DMS53 treated with DMSO at 0.1 percent for 48 hours (cell line): ENCODE results near the gene RNF166.

Experiments
- DNase-seq: peaks from one replicate; lab custom pipeline; 2025; ENCODE audit not compliant: unreplicated experiment; lab: John Stamatoyannopoulos, UW

RNF166 gene, protein sequence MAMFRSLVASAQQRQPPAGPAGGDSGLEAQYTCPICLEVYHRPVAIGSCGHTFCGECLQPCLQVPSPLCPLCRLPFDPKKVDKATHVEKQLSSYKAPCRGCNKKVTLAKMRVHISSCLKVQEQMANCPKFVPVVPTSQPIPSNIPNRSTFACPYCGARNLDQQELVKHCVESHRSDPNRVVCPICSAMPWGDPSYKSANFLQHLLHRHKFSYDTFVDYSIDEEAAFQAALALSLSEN

DNA sequence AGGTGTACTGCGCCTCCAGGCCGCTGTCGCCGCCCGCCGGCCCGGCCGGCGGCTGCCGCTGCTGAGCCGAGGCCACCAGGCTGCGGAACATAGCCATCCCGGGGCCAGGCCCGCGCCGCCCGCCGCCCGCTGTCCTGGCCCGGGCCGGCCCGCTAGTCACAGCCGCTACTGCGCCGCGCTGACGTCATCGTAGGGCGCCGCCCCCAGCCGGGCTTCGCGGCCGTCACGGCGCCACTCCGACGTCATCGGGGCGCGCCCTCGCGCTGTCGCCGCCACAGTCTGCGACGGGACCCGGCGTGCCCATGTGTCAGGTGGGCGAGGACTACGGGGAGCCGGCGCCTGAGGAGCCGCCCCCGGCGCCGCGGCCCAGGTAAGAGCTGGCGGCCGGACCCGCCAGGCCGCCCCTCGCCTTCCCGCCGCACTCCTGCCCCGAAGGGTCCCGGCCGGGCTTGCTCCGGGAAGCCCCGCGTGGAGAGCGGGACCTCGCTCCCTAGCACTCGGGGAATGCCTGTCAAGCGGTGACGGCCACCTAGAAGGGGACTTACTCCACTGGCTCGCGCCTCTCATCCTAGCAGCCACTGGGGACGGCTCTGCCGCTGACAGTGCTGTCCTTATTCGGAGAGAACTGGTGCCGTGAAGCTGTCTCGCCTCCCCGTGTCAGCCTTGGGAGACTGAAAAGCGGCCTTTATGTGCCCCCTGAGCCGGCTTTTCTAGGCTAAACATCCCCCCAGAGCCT lies at the start of gene RNF166, which contains the start of gene CTU2:
Gene RNF166, minus strand, starts transcription at position 180 of the 736 bp plus-strand sequence. Its CDS starts 83 bp downstream, at position 97.
Gene CTU2, plus strand, starts transcription at position 275 of the 736 bp plus-strand sequence. Its CDS starts 28 bp downstream, at position 303.
- peak; percentile 35 for DNase-seq

DNA sequence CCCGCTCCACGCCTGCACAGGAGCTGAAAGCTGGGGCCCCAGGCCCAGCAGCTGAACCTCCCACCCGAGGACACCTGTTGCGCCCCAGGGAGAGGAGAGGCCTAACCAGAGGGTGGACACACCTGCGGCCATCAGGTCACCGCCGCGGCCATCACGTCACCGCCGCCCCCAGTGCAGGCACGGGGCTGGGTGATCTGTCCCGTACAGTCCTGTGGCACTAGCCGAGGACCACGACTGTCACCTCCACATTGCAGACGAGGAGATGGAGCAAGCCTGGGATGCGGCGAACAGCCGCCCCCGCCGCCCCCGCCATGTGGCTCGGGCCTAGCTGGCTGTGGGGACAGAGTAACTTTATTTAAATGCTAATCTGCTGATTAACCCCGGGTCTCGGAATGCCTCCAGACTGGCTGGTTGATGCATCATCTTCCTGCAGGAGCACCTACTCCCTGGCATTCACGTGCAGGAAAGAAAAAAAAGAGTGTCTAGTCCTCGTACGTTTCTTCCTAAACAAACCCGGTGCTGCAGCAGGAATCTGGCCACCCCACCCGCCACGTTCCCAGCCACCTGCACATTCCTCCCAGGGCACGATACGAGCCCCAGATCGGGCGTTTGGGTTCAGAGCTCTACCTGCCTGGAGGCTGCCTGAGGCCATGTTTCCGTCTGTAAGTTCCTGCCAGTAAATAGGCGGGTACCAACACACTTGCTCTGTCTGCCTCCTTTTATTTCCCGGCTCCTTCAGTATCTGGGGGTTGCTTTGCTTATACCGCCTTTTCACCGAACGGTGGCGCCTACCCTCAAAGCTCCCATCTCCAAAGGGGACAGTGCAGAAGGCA lies 48.9 kb upstream of the RNF166 start:
- no peak for DNase-seq

DNA sequence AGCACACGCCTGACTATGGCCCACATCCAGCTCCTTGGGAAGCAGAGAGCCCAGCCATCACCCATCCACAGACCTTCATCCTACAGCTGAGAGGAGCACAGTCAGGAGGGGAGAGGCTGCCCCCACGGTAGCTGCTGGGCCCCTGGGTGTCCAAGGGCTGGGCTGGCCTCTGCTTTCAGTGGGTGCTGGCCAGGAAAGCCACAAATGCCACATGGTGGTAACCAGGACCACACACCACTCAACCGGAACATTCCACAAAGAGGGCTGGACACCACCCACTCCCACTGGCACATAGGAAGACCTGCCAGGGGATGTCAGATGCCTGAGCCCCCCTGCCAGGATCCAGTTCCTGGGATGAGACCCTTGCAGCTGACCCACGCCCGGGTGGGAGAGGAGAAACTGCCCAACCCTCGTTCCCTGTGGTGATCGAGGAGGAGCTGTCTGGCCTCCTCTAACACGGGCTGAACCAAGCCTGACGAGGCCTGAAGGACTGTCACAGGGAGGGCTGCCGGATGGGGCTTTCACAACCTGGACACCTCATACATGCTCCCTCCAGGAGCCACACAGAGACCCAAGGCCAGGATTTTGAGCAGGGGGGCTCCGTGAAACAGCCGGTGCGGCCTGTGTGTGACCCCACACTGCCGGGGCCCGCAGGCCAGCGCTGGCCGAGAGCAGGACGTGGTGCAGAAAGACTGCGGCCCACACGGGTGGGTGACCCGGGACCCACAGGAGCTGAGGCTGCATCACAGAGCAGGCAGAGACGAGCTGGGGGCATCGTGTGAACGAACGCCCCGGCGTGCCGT lies 48.1 kb upstream of the RNF166 start:
- DNase-seq: no peak

DNA sequence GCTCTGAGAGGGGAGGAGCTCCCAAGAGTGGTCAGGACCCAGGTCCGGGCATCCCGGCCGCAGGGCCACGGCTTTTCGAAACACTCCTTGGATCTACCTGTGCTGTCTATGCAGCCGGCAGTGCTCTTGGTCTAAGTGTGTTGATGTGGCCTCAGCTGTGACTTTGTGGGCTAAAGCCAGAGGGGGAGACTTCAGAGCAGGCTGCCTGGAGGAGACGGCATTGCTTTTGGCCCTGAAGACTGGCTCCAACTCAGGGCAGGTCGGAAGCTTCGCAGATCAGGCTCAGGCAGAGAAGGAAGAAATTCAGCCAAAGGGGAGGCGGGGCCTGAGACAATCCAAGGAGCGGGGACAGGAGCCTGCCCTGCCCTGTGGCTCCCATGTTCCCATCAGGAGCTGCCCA lies 47.4 kb upstream of the RNF166 start:
- DNase-seq: no peak

DNA sequence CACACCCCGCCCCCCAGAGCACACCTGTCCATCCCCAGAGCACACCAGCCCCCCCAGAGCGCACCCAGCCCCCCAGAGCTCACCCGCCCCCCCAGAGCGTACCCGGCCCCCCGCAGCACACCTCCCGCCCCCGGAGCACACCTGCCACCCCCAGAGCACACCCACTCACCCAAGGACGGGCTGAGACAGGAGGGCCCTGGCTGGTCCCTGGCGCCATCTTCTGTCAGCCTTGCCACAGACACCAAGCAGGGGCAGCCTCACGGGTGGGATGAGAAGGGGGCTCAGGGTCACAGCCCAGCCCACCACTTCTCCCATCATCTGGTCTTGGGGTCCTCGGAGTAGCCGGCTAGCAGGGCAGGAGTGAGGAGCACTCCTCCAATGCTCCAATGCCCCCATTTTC lies 47.0 kb upstream of the RNF166 start:
- no peak for DNase-seq

DNA sequence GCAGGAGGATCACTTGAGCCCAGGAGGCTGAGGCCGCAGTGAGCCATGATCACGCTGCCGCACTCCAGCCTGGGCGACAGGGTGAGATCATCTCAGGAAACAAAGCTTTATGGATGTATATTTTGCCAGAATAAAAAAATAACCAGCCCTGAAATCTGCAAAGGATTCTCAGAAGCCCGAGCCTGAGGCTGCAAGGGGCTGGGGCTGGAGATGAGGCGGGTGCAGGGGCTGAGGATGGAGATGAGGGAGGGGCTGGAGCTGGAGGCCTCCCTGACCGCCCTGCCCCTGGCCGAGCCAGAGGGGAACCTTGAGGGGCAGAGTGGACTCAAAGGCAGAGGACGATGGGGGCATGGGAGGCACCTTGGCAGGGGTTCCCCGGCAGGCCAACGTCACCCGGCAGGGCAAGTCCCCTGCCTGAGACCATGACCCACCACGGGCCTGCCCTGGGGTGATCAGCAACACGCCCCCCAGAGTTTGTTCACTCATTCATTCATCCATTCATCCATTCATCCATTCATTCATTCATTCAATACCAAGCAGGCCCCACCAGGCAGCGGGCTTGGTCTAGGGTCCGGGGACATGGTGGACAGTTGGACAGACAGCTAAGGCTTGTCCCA lies 46.3 kb upstream of the RNF166 start:
- DNase-seq: no peak

DNA sequence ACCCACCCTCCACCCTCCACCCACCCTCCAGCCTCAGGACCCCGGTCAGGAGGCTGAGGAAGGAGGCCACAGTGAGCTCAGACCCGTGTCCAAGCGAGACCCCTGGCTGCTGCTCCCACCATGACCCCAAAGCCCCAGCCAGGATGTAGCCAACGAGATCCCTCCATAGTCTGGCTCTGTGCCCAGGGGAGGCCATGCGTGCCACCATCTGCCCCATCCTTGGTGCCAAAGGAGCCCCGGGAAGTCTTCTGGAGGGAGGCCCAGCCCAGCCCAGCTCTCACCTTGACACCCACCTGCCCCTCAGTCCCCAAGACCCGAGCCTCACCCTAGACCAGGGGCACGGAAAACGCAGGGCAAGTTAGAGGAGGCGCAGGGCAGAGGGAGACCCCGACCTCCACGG lies 44.6 kb upstream of the RNF166 start:
- no peak for DNase-seq

DNA sequence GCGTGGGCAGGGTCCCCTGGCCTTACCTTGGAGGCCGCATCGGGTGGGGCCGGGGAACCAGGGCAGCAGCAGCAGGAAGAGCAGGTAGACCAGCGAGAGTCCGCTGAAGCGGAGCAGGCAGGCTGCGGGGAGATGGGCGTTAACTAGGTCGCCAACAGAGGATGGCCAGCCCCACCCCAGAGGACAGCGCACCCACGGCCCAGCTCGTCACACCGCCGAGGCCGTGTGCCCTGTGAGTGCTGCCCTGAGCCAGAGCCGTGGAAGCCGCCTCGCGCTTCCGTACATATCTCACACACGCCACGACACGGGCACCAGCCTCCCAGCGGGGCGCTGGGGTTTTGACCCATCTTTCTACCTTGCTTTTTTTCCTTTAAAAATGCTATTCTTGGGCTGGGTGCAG lies 43.1 kb upstream of the RNF166 start:
- no peak for DNase-seq

DNA sequence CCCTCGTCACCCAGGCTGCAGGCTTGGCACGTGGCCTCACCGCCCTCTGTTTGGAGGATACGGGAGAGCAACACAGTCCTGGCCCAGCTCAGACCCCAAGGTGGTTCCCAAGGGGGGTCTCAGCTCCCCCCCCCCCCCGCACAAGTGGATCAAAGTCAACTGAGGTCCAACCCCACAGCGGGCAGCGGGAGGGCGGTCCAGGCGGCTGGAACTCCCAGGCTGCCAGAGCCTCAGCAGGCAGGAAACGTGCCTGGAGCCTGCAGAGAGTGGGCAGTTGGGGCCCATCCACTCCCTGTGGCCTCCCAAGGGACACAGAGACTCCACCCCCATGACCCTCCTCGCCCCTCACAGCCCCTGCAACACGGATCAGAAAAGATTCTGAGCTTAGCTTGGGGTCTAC lies 42.2 kb upstream of the RNF166 start:
- DNase-seq: no peak

DNA sequence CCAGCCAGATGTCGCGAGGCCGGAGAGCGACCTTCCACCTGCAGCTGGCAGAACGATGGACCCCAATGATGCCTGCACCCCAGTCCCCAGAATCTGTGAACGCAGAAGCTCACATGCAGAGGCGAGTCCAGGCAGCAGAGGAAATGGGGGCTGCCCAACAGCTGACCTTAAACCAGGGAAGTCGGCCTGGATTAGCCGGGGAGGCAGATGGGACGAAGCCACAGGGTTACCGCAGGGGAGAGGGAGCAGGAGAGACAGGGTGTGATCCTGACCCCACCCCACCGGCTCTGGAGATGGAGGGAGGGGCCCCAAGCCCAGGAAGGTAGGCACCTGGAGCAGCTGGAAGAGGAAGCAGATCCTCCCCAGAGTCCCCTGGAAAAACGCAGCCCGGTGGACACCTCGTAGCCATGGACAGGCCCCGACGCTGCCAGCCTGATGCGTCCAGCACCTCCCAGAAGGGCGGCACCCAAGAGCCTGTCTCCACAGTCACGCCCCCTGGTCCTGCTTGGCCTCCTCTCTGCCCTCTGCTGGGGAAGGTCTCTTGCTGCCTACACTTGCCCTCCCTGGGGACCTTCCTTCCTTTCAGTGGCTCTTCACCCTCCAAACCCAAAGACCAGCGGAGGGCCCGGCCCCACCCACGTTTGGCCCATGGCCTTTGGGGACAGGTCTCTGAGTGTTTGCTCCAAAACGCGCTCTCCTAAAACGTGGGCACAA lies 41.5 kb upstream of the RNF166 start:
- DNase-seq: peak; percentile 4

DNA sequence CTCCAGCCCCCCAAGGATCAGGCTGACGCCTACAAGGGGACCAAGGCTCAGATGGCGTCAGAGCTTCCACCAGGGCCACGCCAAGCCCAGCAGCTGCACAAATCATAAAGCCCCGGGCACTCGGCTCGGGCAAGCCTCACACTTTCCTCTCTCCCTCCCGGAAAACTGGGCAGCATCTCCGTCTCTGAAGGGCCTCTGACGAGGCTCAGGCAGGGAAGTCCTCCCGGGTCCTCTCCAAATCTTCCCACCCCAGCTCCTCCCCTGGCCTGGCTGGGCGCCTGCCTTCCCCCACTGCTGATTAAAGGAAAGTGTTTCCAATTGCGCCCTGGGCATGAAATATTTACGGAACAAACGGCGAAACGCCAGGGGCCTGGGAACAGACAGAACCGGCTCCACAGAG lies 40.3 kb upstream of the RNF166 start:
- no peak for DNase-seq

DNA sequence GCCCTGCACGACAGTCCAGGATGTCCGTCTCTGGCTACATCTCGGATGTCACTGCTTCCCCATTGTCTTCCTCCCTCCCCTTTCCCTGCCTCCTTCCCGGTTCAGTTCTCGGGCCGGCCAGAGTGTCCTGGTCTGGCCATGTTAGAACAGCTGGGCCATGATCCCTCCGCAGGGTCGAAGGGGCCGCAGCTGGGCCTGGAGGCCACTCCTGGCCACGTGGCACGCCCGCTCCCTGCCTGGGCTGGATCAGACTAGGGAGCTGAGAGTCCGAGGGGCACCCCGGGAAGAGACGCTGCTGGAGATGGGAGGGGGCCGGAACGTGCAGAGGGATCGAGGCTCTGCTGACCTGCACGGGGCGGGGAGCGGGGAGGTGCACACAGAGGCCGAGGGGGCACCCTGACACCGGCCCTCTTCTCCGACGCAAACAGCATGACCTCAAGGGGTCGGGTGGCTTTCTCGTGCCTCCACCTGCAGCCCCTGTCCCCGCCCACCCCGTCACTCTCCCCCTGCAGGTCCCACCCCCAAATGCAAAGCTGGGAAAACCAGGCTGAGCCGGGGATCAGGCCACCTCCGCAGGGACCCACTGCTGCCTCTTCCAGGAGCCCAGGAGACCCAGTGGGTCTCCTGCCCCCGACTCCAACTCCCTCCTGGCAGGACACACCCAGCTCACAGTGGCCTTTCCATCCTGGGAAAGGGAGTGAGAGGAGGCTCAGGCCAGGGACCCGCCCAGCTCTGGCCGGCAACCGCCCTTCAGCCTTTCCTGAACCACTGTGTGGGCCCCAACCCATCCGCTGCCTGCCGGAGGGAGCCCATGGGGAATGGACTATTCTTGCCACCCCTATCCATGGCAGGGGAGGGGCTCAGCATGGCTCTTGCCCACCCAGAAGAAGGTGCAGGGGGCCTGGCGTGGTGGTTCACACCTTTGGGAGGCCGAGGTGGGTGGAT lies 38.6 kb upstream of the RNF166 start:
- DNase-seq: no peak

DNA sequence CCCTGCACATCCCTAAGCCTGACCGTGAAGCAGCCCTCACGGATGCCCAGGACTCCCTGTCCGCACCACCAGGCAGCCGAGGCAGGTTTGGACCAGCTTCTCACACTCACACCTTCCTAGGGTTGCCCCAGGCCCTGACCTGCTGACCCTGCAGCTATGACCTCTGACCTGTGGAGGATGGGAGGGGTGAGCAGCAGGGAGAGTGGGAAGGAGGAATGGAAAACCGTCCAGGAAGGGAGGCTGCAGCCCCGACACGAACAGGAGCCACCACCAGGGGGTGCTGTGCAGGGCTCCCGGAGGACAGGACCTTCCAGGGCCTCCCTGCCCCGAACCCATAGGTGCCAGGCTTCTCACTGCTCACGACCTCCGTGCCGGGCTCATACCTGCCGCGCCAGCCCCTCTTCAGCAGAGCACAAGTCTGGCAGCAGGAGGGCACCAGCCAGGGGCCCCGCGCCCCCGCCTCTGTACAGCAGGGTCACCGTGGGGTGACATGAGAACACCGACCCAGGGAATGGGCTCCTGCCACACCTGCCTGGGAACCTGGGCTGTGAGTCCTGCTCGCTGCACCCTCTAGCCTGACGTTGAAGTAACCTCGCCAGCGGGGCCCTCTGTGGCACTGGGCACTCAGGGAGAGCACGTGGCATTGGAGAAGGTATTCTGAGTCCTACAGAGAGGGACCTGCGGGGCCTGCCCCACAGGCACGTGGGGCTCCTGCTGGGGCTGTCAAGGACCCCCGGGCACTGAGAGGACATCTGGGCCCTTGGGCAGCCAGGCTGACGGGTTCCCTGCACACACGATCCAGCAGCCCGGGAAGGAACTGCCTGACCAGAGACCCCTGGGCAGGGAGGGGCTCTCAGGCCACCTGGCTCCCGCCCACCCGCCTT lies 37.7 kb upstream of the RNF166 start:
- DNase-seq: peak; percentile 44

DNA sequence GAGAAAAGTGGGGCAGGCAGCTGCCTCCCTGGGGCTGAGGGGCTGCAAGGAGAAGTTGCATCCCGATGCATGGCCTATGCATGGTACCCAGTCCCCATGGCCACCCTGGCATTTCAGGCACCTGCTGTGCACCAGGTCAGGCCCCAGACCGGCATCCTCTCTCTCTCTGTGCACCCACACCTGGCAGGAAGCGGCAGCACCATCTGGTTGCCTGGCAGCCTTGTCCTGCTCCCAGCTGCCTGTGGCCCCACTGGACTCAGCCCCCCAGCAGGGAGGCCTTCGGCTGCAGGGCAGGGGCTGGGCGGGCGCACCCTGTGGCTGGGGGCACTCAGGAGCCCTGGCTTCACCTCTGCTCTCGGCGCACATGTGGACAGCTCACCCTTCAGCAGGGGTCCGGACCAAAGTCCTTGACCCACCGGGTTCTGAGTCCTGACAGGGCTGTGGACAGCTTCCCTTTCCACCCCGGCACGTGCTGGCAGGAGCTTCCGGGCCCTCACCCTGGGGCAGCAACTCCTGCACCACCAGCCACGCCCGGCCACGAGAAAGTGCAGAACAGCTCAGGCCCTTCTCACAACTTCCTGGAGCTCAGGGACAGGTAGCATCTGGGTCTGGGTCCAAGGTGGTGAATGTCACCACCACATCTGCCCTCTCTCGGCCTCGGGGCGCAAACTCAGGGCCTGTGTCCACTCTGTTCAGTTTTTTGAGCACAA lies 36.8 kb upstream of the RNF166 start:
- no peak for DNase-seq

DNA sequence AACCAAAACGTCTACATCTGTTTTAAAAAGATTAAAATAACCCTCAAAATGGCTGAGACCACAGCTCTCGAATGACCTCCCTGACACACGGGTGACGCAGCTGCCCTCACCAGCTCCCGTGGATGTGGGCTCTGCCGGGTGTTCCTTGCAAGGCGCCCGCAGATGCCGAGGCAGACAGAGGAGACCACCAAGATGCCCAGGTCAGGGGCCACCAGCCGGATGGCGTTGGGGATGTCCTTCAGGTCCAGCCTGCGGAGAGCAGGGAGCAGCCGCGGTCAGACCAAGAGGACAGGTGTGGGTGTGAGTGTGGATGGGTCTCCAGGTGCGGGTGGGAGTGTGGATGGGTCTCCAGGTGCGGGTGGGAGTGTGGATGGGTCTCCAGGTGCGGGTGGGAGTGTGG lies 35.2 kb upstream of the RNF166 start:
- DNase-seq: no peak

DNA sequence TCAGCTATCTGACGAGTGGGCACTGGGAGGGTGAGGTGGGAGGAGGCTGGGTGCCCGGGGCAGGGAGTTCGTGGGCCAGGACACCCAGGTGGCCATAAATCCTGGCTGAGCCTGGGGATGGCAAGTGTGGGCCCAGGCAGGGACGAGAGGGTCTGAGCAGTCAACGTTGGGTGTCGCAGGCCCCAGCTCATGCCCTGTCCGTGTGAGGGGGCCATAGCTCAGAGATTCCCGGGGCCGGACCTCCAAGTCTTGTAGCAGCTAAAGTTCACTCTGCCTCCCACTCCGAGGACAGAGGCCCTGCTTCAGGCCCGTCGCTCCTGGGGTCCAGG lies 34.5 kb upstream of the RNF166 start:
- DNase-seq: no peak

DNA sequence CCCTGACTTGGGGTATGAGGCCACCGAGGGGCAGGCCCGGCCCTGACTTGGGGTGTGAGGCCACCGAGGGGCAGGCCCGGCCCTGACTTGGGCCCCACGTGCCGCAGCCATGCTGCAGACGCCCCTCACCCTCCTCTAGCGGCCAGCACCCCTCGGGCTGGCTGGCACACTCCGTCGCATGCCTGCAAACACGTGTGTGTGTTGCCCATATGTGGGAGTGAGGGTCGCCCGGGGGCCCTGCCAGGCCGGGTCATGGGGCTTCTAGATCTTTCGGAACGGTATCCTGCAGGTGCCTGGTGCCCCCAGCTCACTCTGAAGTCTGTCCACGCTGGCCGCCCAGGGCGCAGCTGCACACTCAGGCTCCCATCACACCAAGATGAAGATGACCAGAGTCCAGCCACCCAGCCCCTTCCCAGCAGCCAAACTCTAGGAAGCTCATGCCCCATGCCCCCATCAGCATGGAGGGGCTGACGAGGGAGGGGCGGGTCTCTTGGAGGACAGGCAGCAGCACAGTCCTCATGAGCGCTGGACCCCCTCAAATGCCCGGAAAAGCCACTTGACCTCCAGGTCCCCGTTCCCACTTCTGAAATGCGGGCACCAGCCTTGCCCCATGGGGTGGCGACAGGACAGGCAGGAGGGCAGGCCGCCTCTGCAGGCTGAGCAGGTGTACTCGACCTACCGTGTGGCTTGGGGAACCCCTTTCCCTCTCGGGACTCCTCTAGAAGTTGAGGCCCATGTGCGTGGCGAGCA lies 33.9 kb upstream of the RNF166 start:
- DNase-seq: no peak
